H1 (cell line): ENCODE data around the gene PRCD. TPM values are rescaled to one million over a fixed set of nuclear protein-coding genes. Genes with fewer than 3 reads are reported as not detected.

Source experiments
- BCL11A ChIP-seq, 2 experiments: IDR thresholded peaks; one replicate each; pipeline ENCODE4 v1.6.1; 2011; ENCODE audit warnings: low read depth in 2 of 2, low read length in 2 of 2, mild to moderate bottlenecking in 2 of 2
- CBX5 ChIP-seq: fragments of 300-800, 300-1000 bp; sonication (generic); IDR thresholded peaks from 2 replicates; pipeline ENCODE4 v1.7.1; 2016; ENCODE audit warnings: antibody characterized with exemption, low read length, low read depth
- EP300 ChIP-seq, 2 experiments: IDR thresholded peaks; 1 replicate in 1 of 2; 2 replicates in 1 of 2; pipeline ENCODE4 v1.6.1; 2011 to 2012; ENCODE audit warnings: low read depth in 2 of 2, low read length in 2 of 2, mild to moderate bottlenecking in 2 of 2, borderline replicate concordance in 1 of 2, inconsistent platforms in 1 of 2, moderate library complexity in 1 of 2
- POLR2A ChIP-seq, 2 experiments: IDR thresholded peaks; 1 replicate in 1 of 2; 2 replicates in 1 of 2; pipeline ENCODE4 v1.6.1; 2011; ENCODE audit warnings: low read depth in 2 of 2, low read length in 2 of 2, mild to moderate bottlenecking in 2 of 2; ENCODE audit errors: control extremely low read depth in 1 of 2
- TCF12 ChIP-seq: IDR thresholded peaks from 2 replicates; pipeline ENCODE4 v1.6.1; 2011; ENCODE audit warnings: low read depth, mild to moderate bottlenecking, low read length
- polyA plus RNA-seq, 7 experiments: library from polyadenylated mRNA; depleted of rRNA in 3 of 7; stranded (reverse) in 5 of 7; unstranded in 2 of 7; fragments of >200 nt in 5 of 7; fragments of 200-250 nt in 2 of 7; gene quantifications; 1 replicate in 5 of 7; 2 replicates in 1 of 7; 4 replicates in 1 of 7; pipeline versions ENCODE4 v1.2.1 to v1.2.3, GENCODE V29; 2011 to 2013; ENCODE audit warnings: missing spikeins in 2 of 7, mixed read lengths in 2 of 7
- total RNA-seq: library from RNA; stranded (reverse); fragmentation: NEBNext Ultra II Directional; extraction: Animal tissue kit (Norgen Biotek cat#: 25700); gene quantifications from 2 replicates; pipeline ENCODE4 v1.2.1, GENCODE V29; 2021

PRCD gene
- total and polyA plus RNA-seq, 2 of the 8 experiments (the other 6 are each of a cell fraction or from before 2014, with no cell fraction given): 0.77 to 2.1 TPM

GRCh38 chr17:76496464-76496863 is 43.4 kb upstream of the PRCD start (continued):
- TF ChIP-seq BCL11A (IDR thresholded peaks at IDR 0.05; ENCODE audit: low read depth in 2 of 2, low read length in 2 of 2): no peak
- TF ChIP-seq CBX5: no peak
- no peak for TF ChIP-seq EP300 (IDR thresholded peaks at IDR 0.05; ENCODE audit: borderline replicate concordance in 1 of 2, low read depth in 2 of 2, low read length in 2 of 2)
- TF ChIP-seq TCF12: no peak
- no peak for TF ChIP-seq POLR2A (IDR thresholded peaks at IDR 0.05; ENCODE audit: control extremely low read depth in 1 of 2, low read depth in 2 of 2, low read length in 2 of 2)
